Keratinocyte (primary cell): ENCODE results near the gene PKN2.

ENCODE experiments used
- CTCF ChIP-seq, 3 experiments: IDR thresholded peaks in 1 of 3; conservative IDR thresholded peaks in 1 of 3; optimal IDR thresholded peaks in 1 of 3; 2 replicates in 2 of 3; 3 replicates in 1 of 3; pipeline versions ENCODE3 to v1.5.1; 2011; ENCODE audit warnings: low read length in 3 of 3, mild to moderate bottlenecking in 3 of 3, moderate library complexity in 2 of 3, control low read depth in 1 of 3, inconsistent platforms in 1 of 3; ENCODE audit not compliant: insufficient read depth in 2 of 3; ENCODE audit errors: extremely low read depth in 1 of 3
- EZH2 ChIP-seq: IDR thresholded peaks from one replicate; pipeline ENCODE4 v1.6.1; 2012; ENCODE audit warnings: inconsistent platforms, mild to moderate bottlenecking, low read length, moderate library complexity

GRCh38 chr1:88800382-88801051, 116.4 kb downstream of the PKN2 start:
- TF ChIP-seq CTCF (optimal IDR thresholded peaks at IDR 0.05 in 1 of 3, IDR thresholded peaks at IDR 0.05 in 1 of 3, conservative IDR thresholded peaks at IDR 0.05 in 1 of 3; ENCODE audit: extremely low read depth in 1 of 3, insufficient read depth in 2 of 3, low read length in 3 of 3) = peak; percentile 34 to 44 (median 41)
- TF ChIP-seq EZH2 = no peak
